PC-3 (cell line): ENCODE results near the gene COQ8A. TPM values are rescaled to one million over a fixed set of nuclear protein-coding genes. Genes with fewer than 3 reads are reported as not detected.
"Not testable (repeated sequence)": the region's sequence is repeated elsewhere in the genome, so short reads cannot be mapped to it uniquely, and the experiment has no call there.

Experiments used
- ATAC-seq: fragments of 200-7000 bp; cut with Tn5 transposase; 2 replicates; pipeline ENCODE4 v1.9.1; 2020; ENCODE audit warnings: mild to moderate bottlenecking, moderate library complexity
- BruUV-seq: library from RNA; stranded (reverse); fragments of 400-500 nt; replicated peaks from 2 replicates; lab custom pipeline; 2021; lab: Mats Ljungman, UMichigan
- CTCF ChIA-PET: fragments of 300-600 bp; sonication (Branson Sonifier 250); formaldehyde crosslinking; loops from one replicate; lab custom pipeline; 2022; ENCODE audit warnings: antibody characterized with exemption; lab: Charles Lee
- POLR2A ChIA-PET: fragments of 300-600 bp; sonication (Branson Sonifier 250); formaldehyde crosslinking; loops from one replicate; lab custom pipeline; 2022; ENCODE audit warnings: antibody characterized with exemption; ENCODE audit not compliant: unreplicated experiment; lab: Charles Lee
- DNase-seq: peaks from one replicate; pipeline ENCODE4 v3.0.0-alpha.2; 2015
- H2AFZ ChIP-seq: fragments of 300-600 bp; sonication (generic); 2 replicates; pipeline ENCODE4 v1.6.0; 2016; ENCODE audit warnings: antibody characterized with exemption, low read length
- H3F3A ChIP-seq: fragments of 300-600 bp; sonication (generic); one replicate; pipeline ENCODE4 v1.6.0; 2017; ENCODE audit warnings: antibody characterized with exemption, low read length, control low read depth, mild to moderate bottlenecking; ENCODE audit not compliant: unreplicated experiment
- H3K27ac ChIP-seq: fragments of 300-600 bp; sonication (generic); 2 replicates; pipeline ENCODE4 v1.5.1; 2016; ENCODE audit warnings: mild to moderate bottlenecking, low read length
- H3K27me3 ChIP-seq: fragments of 300-600 bp; sonication (generic); 2 replicates; pipeline ENCODE4 v1.6.1; 2016; ENCODE audit warnings: low read length, mixed read lengths
- H3K36me3 ChIP-seq: fragments of 300-600 bp; sonication (generic); 2 replicates; pipeline ENCODE4 v1.6.1; 2016; ENCODE audit warnings: low read depth, mixed run types, low read length, mixed read lengths
- H3K4me1 ChIP-seq: fragments of 300-600 bp; sonication (generic); 2 replicates; pipeline ENCODE4 v1.5.1; 2016; ENCODE audit warnings: low read length; ENCODE audit not compliant: insufficient read depth
- H3K4me2 ChIP-seq: fragments of 300-600 bp; sonication (generic); 2 replicates; pipeline ENCODE4 v1.6.0; 2016; ENCODE audit warnings: low read length
- H3K4me3 ChIP-seq: fragments of 300-600 bp; sonication (generic); 2 replicates; pipeline ENCODE4 v1.5.1; 2016; ENCODE audit warnings: mild to moderate bottlenecking, low read length, mixed read lengths
- H3K79me2 ChIP-seq: fragments of 300-600 bp; sonication (generic); 2 replicates; pipeline ENCODE4 v1.6.1; 2017; ENCODE audit warnings: low read length, mixed read lengths
- H3K9ac ChIP-seq: fragments of 300-600 bp; sonication (generic); 2 replicates; pipeline ENCODE4 v1.6.0; 2016; ENCODE audit warnings: mild to moderate bottlenecking, low read length
- H3K9me2 ChIP-seq: fragments of 300-600 bp; sonication (generic); replicated peaks from 2 replicates; pipeline ENCODE4 v1.6.1; 2016; ENCODE audit warnings: mixed run types, low read length, mixed read lengths
- H3K9me3 ChIP-seq: fragments of 300-600 bp; sonication (generic); 2 replicates; pipeline ENCODE4 v1.6.1; 2016; ENCODE audit warnings: low read length, mixed read lengths
- H4K20me1 ChIP-seq: fragments of 300-600 bp; sonication (generic); 2 replicates; pipeline ENCODE4 v1.6.1; 2016; ENCODE audit warnings: low read length, mixed read lengths
- CTCF ChIP-seq: fragments of 300-600 bp; sonication (generic); conservative IDR thresholded peaks from 2 replicates; pipeline ENCODE4 v1.5.1; 2017; ENCODE audit warnings: antibody characterized with exemption, low read depth, mild to moderate bottlenecking, low read length
- EZH2 ChIP-seq: fragments of 300-600 bp; sonication (generic); IDR thresholded peaks from one replicate; pipeline ENCODE4 v1.6.1; 2017; ENCODE audit warnings: antibody characterized with exemption, mild to moderate bottlenecking, low read length; ENCODE audit not compliant: unreplicated experiment
- EZH2phosphoT487 ChIP-seq: fragments of 300-600 bp; sonication (generic); IDR thresholded peaks from 2 replicates; pipeline ENCODE4 v1.6.1; 2018; ENCODE audit warnings: mild to moderate bottlenecking, antibody characterized with exemption, low read length, borderline replicate concordance
- intact Hi-C: fragments of 100-400 bp; cut with micrococcal nuclease; formaldehyde crosslinking; loops from 2 replicates; pipeline ENCODE4 v1.9.0; 2023
- total RNA-seq: library from RNA; depleted of rRNA; stranded (reverse); fragments of >200 nt; gene quantifications from 2 replicates; pipeline ENCODE4 v1.2.3, GENCODE V29; 2014

Gene COQ8A
- total RNA-seq, 1 experiment from 2014 or later = 67.0 TPM

- ChIA-PET CTCF (no interaction called here), POLR2A (no interaction called here)
- Histone ChIP-seq H3K4me1 (no peaks in the 10 kb centered on the region), H2AFZ (no peak overlapping the region), H3K4me3 (no peak overlapping the region), H3K9ac (no peak overlapping the region), H4K20me1 (no peaks in the 10 kb centered on the region), H3K27me3 (no peaks in the 10 kb centered on the region), H3K9me2 (no peaks in the 10 kb centered on the region), H3F3A (no peaks in the 10 kb centered on the region), H3K36me3 (no peaks in the 10 kb centered on the region), H3K27ac (no peak overlapping the region), H3K79me2 (no peaks in the 10 kb centered on the region), H3K4me2 (no peak overlapping the region), H3K9me3 (no peaks in the 10 kb centered on the region)
- DNase-seq (no peak), ATAC-seq (no peak)
- TF ChIP-seq EZH2 (no peak), CTCF (no peak), EZH2phosphoT487 (no peak)
- no TSS peak for BruUV-seq
- intact Hi-C loops = no loop called here
These were observed 55.6 kb downstream of the COQ8A start for GRCh38 chr1:226995365-226996332.

- H3K4me2 ChIP-seq, intact Hi-C loops, H3K4me1 ChIP-seq, H3K27ac ChIP-seq, H2AFZ ChIP-seq, H3K27me3 ChIP-seq, H4K20me1 ChIP-seq, ATAC-seq, DNase-seq, H3K9ac ChIP-seq, H3K4me3 ChIP-seq, H3K9me3 ChIP-seq, H3K9me2 ChIP-seq, CTCF ChIA-PET, H3K36me3 ChIP-seq, BruUV-seq, H3K79me2 ChIP-seq, POLR2A ChIA-PET, H3F3A ChIP-seq: not testable (repeated sequence)
These were observed 59.5 kb downstream of the COQ8A start for GRCh38 chr1:226999579-226999978.

GRCh38 chr1:227002531-227003049 lies 62.5 kb downstream of the COQ8A start:
- Histone ChIP-seq H3K4me2 (no peak overlapping the region), H3K27ac (no peak overlapping the region), H3K79me2 (no peaks in the 10 kb centered on the region), H3K9me2 (no peaks in the 10 kb centered on the region), H3K36me3 (no peaks in the 10 kb centered on the region), H3K4me3 (no peak overlapping the region), H3K4me1 (no peaks in the 10 kb centered on the region), H3K9ac (no peak overlapping the region), H2AFZ (no peak overlapping the region), H4K20me1 (no peaks in the 10 kb centered on the region), H3F3A (no peaks in the 10 kb centered on the region), H3K27me3 (no peaks in the 10 kb centered on the region), H3K9me3 (no peaks in the 10 kb centered on the region)
- ATAC-seq = no peak; the same call in none of the 2 replicates
- DNase-seq = no peak
- CTCF ChIA-PET = no interaction called here
- intact Hi-C loops = no loop called here
- TF ChIP-seq CTCF (no peak), EZH2phosphoT487 (no peak), EZH2 (no peak)
- BruUV-seq = no TSS peak
- POLR2A ChIA-PET = no interaction called here
